ENCODE data around the gene MAP1A. TPM values are rescaled to one million over a fixed set of nuclear protein-coding genes. Genes with fewer than 3 reads are reported as not detected.

MAP1A gene
- total RNA-seq, 1 experiment from 2014 or later: 2.5 TPM

GRCh38 chr15:43511012-43511885 is 6.2 kb upstream of the MAP1A start:
- Histone ChIP-seq H4K91ac (ENCODE audit: insufficient read length, low read depth, low read length) (no peak overlapping the region), H2BK120ac (ENCODE audit: low read depth, low read length, poor library complexity, severe bottlenecking) (no peak overlapping the region), H4K8ac (replicated peaks; ENCODE audit: insufficient read length, low read depth, low read length) (no peak overlapping the region), H2AK5ac (ENCODE audit: insufficient read length, low read length) (no peak overlapping the region), H3K18ac (ENCODE audit: insufficient read length, low read depth, low read length) (no peak overlapping the region), H4K20me1 (ENCODE audit: control insufficient read depth, insufficient read depth, insufficient read length) (no peaks in the 10 kb centered on the region), H2BK20ac (ENCODE audit: low read depth, low read length, poor library complexity, severe bottlenecking) (no peak overlapping the region), H2AFZ (ENCODE audit: low read length) (no peak overlapping the region), H3K9ac (ENCODE audit: extremely low read depth, insufficient read length, low read length) (no peak overlapping the region), H3K27ac (ENCODE audit: insufficient read length, low read depth, low read length) (no peak overlapping the region), H3K27me3 (ENCODE audit: insufficient read depth, low read length) (peaks cover 12% of the 10 kb centered on the region; the same call in 1 of the 2 replicates), H3K79me1 (ENCODE audit: insufficient read depth, low read depth, low read length, poor library complexity, severe bottlenecking) (no peaks in the 10 kb centered on the region), H3K4me1 (ENCODE audit: insufficient read depth, low read length) (no peaks in the 10 kb centered on the region; the same call in 1 of the 2 replicates), H3T11ph (ENCODE audit: low read length) (no peak overlapping the region), H2BK5ac (ENCODE audit: insufficient read length, low read length) (no peak overlapping the region), H3K4ac (ENCODE audit: low read depth, low read length) (no peak overlapping the region), H3K79me2 (ENCODE audit: insufficient read depth, low read length) (no peaks in the 10 kb centered on the region), H3K9me3 (ENCODE audit: control insufficient read depth, low read depth, low read length) (no peaks in the 10 kb centered on the region), H2BK12ac (ENCODE audit: insufficient read length, low read depth, low read length) (no peak overlapping the region), H3K23me2 (ENCODE audit: insufficient read length, low read depth, low read length, poor library complexity, severe bottlenecking) (peaks cover 13% of the 10 kb centered on the region), H4K5ac (ENCODE audit: insufficient read length, low read depth, low read length) (no peak overlapping the region), H3K14ac (ENCODE audit: insufficient read depth, low read length) (no peak overlapping the region), H3K23ac (ENCODE audit: insufficient read length, low read depth, low read length) (no peak overlapping the region), H2BK15ac (ENCODE audit: low read depth, low read length) (no peak overlapping the region), H3K4me2 (ENCODE audit: insufficient read depth, insufficient read length, low read length) (peak overlapping the region; percentile 66), H3K56ac (ENCODE audit: insufficient read length, low read depth, low read length) (no peak overlapping the region)
- no CpG with 5 or more reads among the region's 39 CpGs for WGBS (ENCODE audit: extremely low coverage, insufficient read length, low lambda C conversion rate)
- Mint-ChIP-seq H3K27me3 (ENCODE audit: low read depth) (peaks cover 44% of the 10 kb centered on the region), H3K9me3 (no peaks in the 10 kb centered on the region), H3K4me3 (peak overlapping the region; percentile 60 to 93), H3K27ac (peak overlapping the region in 1 of 3 experiments; percentile 69; a peak in 2 of 7 replicates), H3K36me3 (ENCODE audit: insufficient read depth in 1 of 3, low read depth in 3 of 3) (no peaks in the 10 kb centered on the region), H3K4me1 (peaks cover 23 to 51% of the 10 kb centered on the region in 2 experiments)
- peak; percentile 43; the same call in 2 of the 3 replicates for TF ChIP-seq CTCF (conservative IDR thresholded peaks at IDR 0.05)
- peak; percentile 63 for DNase-seq
